Parathyroid adenoma (tissue), 2 donors: ENCODE results near the gene DENND1C.

ENCODE experiments used
- H2AFZ ChIP-seq: fragments of 300-600 bp; sonication (generic); one replicate; pipeline ENCODE4 v1.7.0; 2017; ENCODE audit warnings: antibody characterized with exemption, mild to moderate bottlenecking
- H3K27ac ChIP-seq: fragments of 300-600 bp; sonication (generic); one replicate; pipeline ENCODE4 v1.7.0; 2017
- H3K27me3 ChIP-seq: fragments of 300-600 bp; sonication (generic); one replicate; pipeline ENCODE4 v1.7.0; 2017; ENCODE audit warnings: low read length; ENCODE audit not compliant: control insufficient read depth, insufficient read depth
- H3K36me3 ChIP-seq: fragments of 300-600 bp; sonication (generic); one replicate; pipeline ENCODE4 v1.7.0; 2017; ENCODE audit warnings: low read length; ENCODE audit not compliant: control insufficient read depth, insufficient read depth
- H3K4me1 ChIP-seq: fragments of 300-600 bp; sonication (generic); one replicate; pipeline ENCODE4 v1.7.0; 2017; ENCODE audit warnings: control low read depth
- H3K4me2 ChIP-seq: fragments of 300-600 bp; sonication (generic); one replicate; pipeline ENCODE4 v1.7.0; 2017; ENCODE audit warnings: low read length
- H3K4me3 ChIP-seq: fragments of 300-600 bp; sonication (generic); one replicate; pipeline ENCODE4 v1.7.0; 2017; ENCODE audit warnings: low read depth, low read length
- H3K79me2 ChIP-seq: fragments of 300-600 bp; sonication (generic); one replicate; pipeline ENCODE4 v1.7.0; 2017; ENCODE audit warnings: control low read depth
- H3K9ac ChIP-seq: fragments of 300-600 bp; sonication (generic); one replicate; pipeline ENCODE4 v1.7.0; 2017; ENCODE audit warnings: mild to moderate bottlenecking
- H3K9me3 ChIP-seq: fragments of 300-600 bp; sonication (generic); one replicate; pipeline ENCODE4 v1.7.0; 2017; ENCODE audit warnings: low read length; ENCODE audit not compliant: control insufficient read depth
- TF ChIP-seq, protein P1 (sequence below): fragments of 300-600 bp; sonication (generic); IDR thresholded peaks from one replicate; pipeline ENCODE4 v1.7.0; 2017; ENCODE audit warnings: antibody characterized with exemption, mild to moderate bottlenecking
- donor health status: primary hyperparathyroidism.

Gene DENND1C

DNA sequence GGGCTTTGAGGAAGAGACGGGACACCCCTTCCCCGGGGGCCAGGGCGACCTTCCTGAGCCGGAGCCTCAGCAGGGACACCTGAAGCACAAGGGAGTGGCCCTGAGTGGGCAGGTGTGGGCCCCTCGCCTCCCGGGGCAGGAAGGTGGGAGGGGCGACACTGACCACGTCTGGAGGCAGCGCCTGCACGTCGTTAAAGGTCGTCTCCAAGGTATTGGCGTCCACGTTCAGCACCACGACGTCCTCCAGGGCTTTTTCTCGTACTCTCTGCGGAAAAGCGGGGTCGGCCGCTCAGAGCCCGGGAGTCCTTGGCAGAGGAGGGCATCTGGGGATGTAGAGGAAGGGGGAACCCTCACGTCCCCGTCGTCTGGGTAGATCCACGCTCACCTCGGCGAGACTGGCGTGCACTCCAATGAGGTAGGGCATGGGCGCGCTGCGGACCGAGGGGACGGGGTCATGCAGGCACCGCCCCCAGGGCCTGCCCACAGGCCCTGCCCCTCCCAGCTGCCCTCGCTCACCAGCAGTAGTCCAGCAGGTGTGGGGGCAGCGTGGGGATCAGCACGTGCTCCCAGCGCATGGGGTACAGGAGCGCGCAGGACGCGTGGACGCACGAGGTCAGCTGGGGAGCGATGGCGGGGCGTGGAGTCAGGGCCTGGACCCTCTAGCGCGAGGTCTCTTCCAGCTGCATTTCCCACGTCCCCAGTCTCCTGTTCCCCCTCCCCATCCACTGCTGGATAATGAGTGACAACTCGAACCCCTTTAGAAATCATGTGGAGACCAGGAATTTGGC, 6.1 kb downstream of the DENND1C start:
- peak overlapping the region; percentile 24 for H3K4me3 ChIP-seq
- no peak overlapping the region for H3K27ac ChIP-seq
- H3K36me3 ChIP-seq, result no peaks in the 10 kb centered on the region
- peak overlapping the region; percentile 9 for H2AFZ ChIP-seq
- H3K79me2 ChIP-seq, result no peaks in the 10 kb centered on the region
- peak overlapping the region; percentile 59 for H3K4me2 ChIP-seq
- no peaks in the 10 kb centered on the region for H3K27me3 ChIP-seq
- H3K9ac ChIP-seq, result no peak overlapping the region
- H3K4me1 ChIP-seq, result no peaks in the 10 kb centered on the region
- no peaks in the 10 kb centered on the region for H3K9me3 ChIP-seq
- TF ChIP-seq, protein P1, sequence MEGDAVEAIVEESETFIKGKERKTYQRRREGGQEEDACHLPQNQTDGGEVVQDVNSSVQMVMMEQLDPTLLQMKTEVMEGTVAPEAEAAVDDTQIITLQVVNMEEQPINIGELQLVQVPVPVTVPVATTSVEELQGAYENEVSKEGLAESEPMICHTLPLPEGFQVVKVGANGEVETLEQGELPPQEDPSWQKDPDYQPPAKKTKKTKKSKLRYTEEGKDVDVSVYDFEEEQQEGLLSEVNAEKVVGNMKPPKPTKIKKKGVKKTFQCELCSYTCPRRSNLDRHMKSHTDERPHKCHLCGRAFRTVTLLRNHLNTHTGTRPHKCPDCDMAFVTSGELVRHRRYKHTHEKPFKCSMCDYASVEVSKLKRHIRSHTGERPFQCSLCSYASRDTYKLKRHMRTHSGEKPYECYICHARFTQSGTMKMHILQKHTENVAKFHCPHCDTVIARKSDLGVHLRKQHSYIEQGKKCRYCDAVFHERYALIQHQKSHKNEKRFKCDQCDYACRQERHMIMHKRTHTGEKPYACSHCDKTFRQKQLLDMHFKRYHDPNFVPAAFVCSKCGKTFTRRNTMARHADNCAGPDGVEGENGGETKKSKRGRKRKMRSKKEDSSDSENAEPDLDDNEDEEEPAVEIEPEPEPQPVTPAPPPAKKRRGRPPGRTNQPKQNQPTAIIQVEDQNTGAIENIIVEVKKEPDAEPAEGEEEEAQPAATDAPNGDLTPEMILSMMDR, result no peak

DNA sequence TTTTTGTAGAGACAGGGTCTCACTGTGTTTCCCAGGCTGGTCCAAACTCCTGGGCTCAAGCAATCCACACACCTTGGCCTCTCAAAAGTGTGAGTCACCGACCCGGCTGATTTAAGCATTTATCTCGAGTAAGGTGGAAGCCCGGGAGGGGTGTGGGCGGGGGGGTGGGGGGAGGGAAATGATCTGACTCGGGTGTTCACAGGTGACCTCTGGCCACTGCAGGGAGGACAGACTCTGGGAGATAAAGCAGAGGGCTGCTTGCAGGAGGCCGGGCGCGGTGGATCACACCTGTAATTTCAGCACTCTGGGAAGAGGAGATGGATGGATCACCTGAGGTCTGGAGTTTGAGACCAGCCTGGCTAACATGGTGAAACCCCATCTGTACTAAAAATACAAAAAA, 7.9 kb downstream of the DENND1C start:
- Histone ChIP-seq H3K27me3 (no peaks in the 10 kb centered on the region), H3K79me2 (no peaks in the 10 kb centered on the region), H3K27ac (no peak overlapping the region), H3K9me3 (no peaks in the 10 kb centered on the region), H2AFZ (no peak overlapping the region), H3K4me3 (no peak overlapping the region), H3K9ac (no peak overlapping the region), H3K4me1 (no peaks in the 10 kb centered on the region), H3K4me2 (no peak overlapping the region), H3K36me3 (no peaks in the 10 kb centered on the region)
- TF ChIP-seq, protein P1, result no peak

DNA sequence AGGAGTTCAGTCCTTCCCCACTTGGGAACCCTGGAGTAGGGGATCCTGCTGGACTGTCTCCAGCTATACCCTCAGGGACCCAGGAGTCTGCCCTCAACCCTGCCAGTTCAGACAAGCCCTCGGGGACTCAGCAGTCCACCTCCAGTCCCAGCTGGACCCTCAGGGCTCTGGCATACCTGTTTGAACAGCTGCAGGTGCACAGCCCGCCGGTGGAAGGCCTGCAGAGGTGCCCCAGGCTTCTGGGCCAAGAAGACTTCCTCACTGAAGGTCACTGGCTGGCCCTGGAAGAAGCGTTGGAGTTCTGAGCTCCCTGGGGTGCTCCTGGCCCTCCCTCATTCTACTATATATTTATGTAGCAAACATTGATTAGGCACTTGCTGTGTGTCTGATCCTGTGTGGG, 8.9 kb downstream of the DENND1C start:
- TF ChIP-seq, protein P1, result no peak
- Histone ChIP-seq H3K4me3 (no peak overlapping the region), H3K36me3 (no peaks in the 10 kb centered on the region), H3K9ac (no peak overlapping the region), H3K27me3 (no peaks in the 10 kb centered on the region), H2AFZ (no peak overlapping the region), H3K79me2 (no peaks in the 10 kb centered on the region), H3K4me1 (no peaks in the 10 kb centered on the region), H3K27ac (no peak overlapping the region), H3K9me3 (no peaks in the 10 kb centered on the region), H3K4me2 (no peak overlapping the region)

- H3K36me3 ChIP-seq, result no peaks in the 10 kb centered on the region
- TF ChIP-seq, protein P1, result no peak
Observed at GRCh38 chr19:6471076-6471475, 10.5 kb downstream of the DENND1C start.

DNA sequence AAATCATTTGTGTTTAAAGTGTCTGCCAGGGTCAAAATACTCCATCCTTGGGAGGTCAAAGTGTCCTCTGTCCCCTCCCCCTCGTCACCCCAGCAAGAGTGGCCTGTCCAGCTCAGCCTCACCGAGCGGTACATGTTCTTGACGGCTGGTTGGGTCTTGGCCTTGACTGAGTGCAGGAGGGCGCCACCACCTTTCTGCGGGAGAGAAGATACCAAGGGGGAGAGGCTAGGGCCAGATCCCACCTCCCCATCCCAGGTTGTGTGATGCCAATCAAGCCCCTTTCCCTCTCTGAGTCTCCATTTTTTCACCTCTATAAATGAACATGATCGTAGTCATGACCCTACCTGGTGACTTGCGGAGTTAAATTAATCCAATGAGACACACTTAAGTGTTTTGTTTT, 11.4 kb downstream of the DENND1C start:
- no peak overlapping the region for H3K9ac ChIP-seq
- no peaks in the 10 kb centered on the region for H3K4me1 ChIP-seq

More at GRCh38 chr19:6471076-6471475, 10.5 kb downstream of the DENND1C start:
- Histone ChIP-seq H3K4me2 (no peak overlapping the region), H3K9ac (no peak overlapping the region), H3K9me3 (no peaks in the 10 kb centered on the region), H3K27ac (no peak overlapping the region), H3K4me3 (no peak overlapping the region), H2AFZ (no peak overlapping the region), H3K4me1 (no peaks in the 10 kb centered on the region), H3K79me2 (no peaks in the 10 kb centered on the region), H3K27me3 (no peaks in the 10 kb centered on the region)

More for the DNA sequence above, 11.4 kb downstream of the DENND1C start:
- TF ChIP-seq, protein P1, result no peak
- no peaks in the 10 kb centered on the region for H3K9me3 ChIP-seq
- H3K27me3 ChIP-seq, result no peaks in the 10 kb centered on the region
- no peak overlapping the region for H2AFZ ChIP-seq
- H3K27ac ChIP-seq, result no peak overlapping the region
- no peaks in the 10 kb centered on the region for H3K36me3 ChIP-seq
- H3K79me2 ChIP-seq, result no peaks in the 10 kb centered on the region
- no peak overlapping the region for H3K4me3 ChIP-seq
- no peak overlapping the region for H3K4me2 ChIP-seq
